ENCODE measurements around the gene SNX18.

The SNX18 gene

GRCh38 chr5:54544044-54544443 is 26.5 kb downstream of the SNX18 start:
- no peak for DNase-seq

GRCh38 chr5:54545796-54546195 is 28.2 kb downstream of the SNX18 start:
- DNase-seq = no peak

- no peak for DNase-seq
Measured at GRCh38 chr5:54547711-54548250, 30.2 kb downstream of the SNX18 start.

- no peak for DNase-seq
Measured at GRCh38 chr5:54548565-54548964, 31.0 kb downstream of the SNX18 start.

- DNase-seq = no peak
Measured at GRCh38 chr5:54551292-54551691, 33.7 kb downstream of the SNX18 start.

- no peak for DNase-seq
Measured at GRCh38 chr5:54551926-54552325, 34.4 kb downstream of the SNX18 start.

- no peak for DNase-seq
Measured at GRCh38 chr5:54552446-54552845, 34.9 kb downstream of the SNX18 start.

GRCh38 chr5:54553659-54554207 is 36.2 kb downstream of the SNX18 start:
- DNase-seq = no peak

- DNase-seq = no peak
Measured at GRCh38 chr5:54556141-54556540, 38.6 kb downstream of the SNX18 start.

GRCh38 chr5:54558362-54558761 is 40.8 kb downstream of the SNX18 start:
- no peak for DNase-seq

- no peak for DNase-seq
Measured at GRCh38 chr5:54561651-54562050, 44.1 kb downstream of the SNX18 start.

- no peak for DNase-seq
Measured at GRCh38 chr5:54563083-54563761, 45.7 kb downstream of the SNX18 start.

- no peak for DNase-seq
Measured at GRCh38 chr5:54567996-54568395, 50.4 kb downstream of the SNX18 start.

GRCh38 chr5:54570916-54571315 is 53.4 kb downstream of the SNX18 start:
- no peak for DNase-seq

- DNase-seq = no peak
Measured at GRCh38 chr5:54571462-54571861, 53.9 kb downstream of the SNX18 start.

GRCh38 chr5:54573812-54574489 is 56.4 kb downstream of the SNX18 start:
- DNase-seq = no peak

GRCh38 chr5:54577528-54577927 is 60.0 kb downstream of the SNX18 start:
- DNase-seq = no peak

GRCh38 chr5:54577937-54578653 is 60.5 kb downstream of the SNX18 start:
- no peak for DNase-seq

- no peak for DNase-seq
Measured at GRCh38 chr5:54579591-54580295, 62.2 kb downstream of the SNX18 start.

GRCh38 chr5:54580997-54581811 is 63.6 kb downstream of the SNX18 start:
- DNase-seq = no peak

GRCh38 chr5:54581831-54582548 is 64.4 kb downstream of the SNX18 start:
- no peak for DNase-seq

Measured in NCI-H2081 treated with DMSO at 0.1 percent for 48 hours (cell line).